Heart left ventricle (tissue), 16 donors: Measurements from ENCODE around the gene VAX1. TPM values are rescaled to one million over a fixed set of nuclear protein-coding genes. Genes with fewer than 3 reads are reported as not detected.

Experiments used
- ATAC-seq, 4 donors: fragments of 200-7000 bp; cut with Tn5 transposase; one replicate each; pipeline ENCODE4 v1.9.1; 2020 to 2022; ENCODE audit warnings: moderate library complexity in 4 of 4, mild to moderate bottlenecking in 3 of 4, moderate number of reproducible peaks in 1 of 4
- DNase-seq, 5 donors: peaks; one replicate each; pipeline ENCODE4 v3.0.0-alpha.2; 2020
- H3K27ac ChIP-seq, 12 donors: fragments of 200-600 bp; sonication (generic) in 4 of 12; one replicate each; pipeline versions ENCODE4 v1.5.0 to v1.8.0; 2016 to 2022; ENCODE audit warnings: mild to moderate bottlenecking in 2 of 12
- H3K27me3 ChIP-seq, 9 donors: fragments of 200-600 bp; sonication (generic) in 2 of 9; one replicate each; pipeline versions ENCODE4 v1.5.1 to v1.8.0; 2016 to 2022; ENCODE audit warnings: mild to moderate bottlenecking in 3 of 9
- H3K36me3 ChIP-seq, 9 donors: fragments of 200-600 bp; sonication (generic) in 2 of 9; one replicate each; pipeline versions ENCODE4 v1.5.0 to v1.8.0; 2018 to 2022; ENCODE audit warnings: mild to moderate bottlenecking in 2 of 9
- H3K4me1 ChIP-seq, 12 donors: fragments of 200-600 bp; sonication (generic) in 4 of 12; one replicate each; pipeline versions ENCODE4 v1.5.0 to v1.8.0; 2016 to 2022; ENCODE audit warnings: mild to moderate bottlenecking in 3 of 12
- H3K4me3 ChIP-seq, 12 donors: fragments of 200-600 bp; sonication (generic) in 4 of 12; one replicate each; pipeline versions ENCODE4 v1.5.0 to v1.8.0; 2017 to 2022; ENCODE audit warnings: mild to moderate bottlenecking in 9 of 12, moderate library complexity in 4 of 12
- H3K9me3 ChIP-seq, 12 donors: fragments of 200-600 bp; sonication (generic) in 4 of 12; one replicate each; pipeline versions ENCODE4 v1.5.0 to v1.8.0; 2016 to 2022; ENCODE audit warnings: mild to moderate bottlenecking in 1 of 12
- POLR2A ChIP-seq, 2 donors: fragments of 450-650 bp; IDR thresholded peaks; one replicate each; pipeline ENCODE4 v1.6.1; 2017; ENCODE audit warnings: antibody characterized with exemption in 2 of 2, mild to moderate bottlenecking in 2 of 2, moderate library complexity in 2 of 2
- WGBS, 4 donors: extraction: QIAGEN DNeasy Blood & Tissue Kit in 2 of 4; methylation state at CpG; one replicate each; pipeline versions ENCODE4 v1.1.5 to v1.1.7; 2013 to 2018; 5-methylcytosine and 5-hydroxymethylcytosine counted together
- intact Hi-C, 10 donors: fragments of 100-400 bp; cut with DNase I; formaldehyde crosslinking; loops; one replicate each; pipeline versions ENCODE4 v1.11.1 to v1.14.2; 2022
- polyA plus RNA-seq, 2 donors: library from polyadenylated mRNA; stranded (reverse); fragments of 200-250 nt; gene quantifications; one replicate each; pipeline ENCODE4 v1.2.3, GENCODE V29; 2013
- total RNA-seq, 9 donors: library from RNA; depleted of rRNA in 2 of 9; stranded (reverse); fragments of >200 nt in 2 of 9; fragmentation: NEBNext Ultra II Directional in 3 of 9; extraction: Animal tissue kit (Norgen Biotek cat#: 25700) in 3 of 9; gene quantifications; one replicate each; pipeline versions ENCODE4 v1.1.0 to v1.2.4, GENCODE V29; 2016 to 2023
- TF ChIP-seq, protein P1 (sequence below), 12 donors: fragments of 200-600 bp; sonication (generic) in 4 of 12; IDR thresholded peaks; one replicate each; pipeline versions ENCODE4 v1.5.0 to v1.8.0; 2018 to 2022; ENCODE audit warnings: antibody characterized with exemption in 12 of 12, mild to moderate bottlenecking in 5 of 12
- donor health status: ischemic (EF 13 %, LVEDD 7.1; RV severe dilation, severe dysfunction).
- donor health status: healthy with polysubstance abuse.
- donor health status: DM: no; HTN: yes; CAD: no.
- donor health status: DM: no; HTN: no; CAD: no.
- donor health status: ischemic (EF 25% LVEDD 6.9; RV normal size, moderate dysfunction).
- donor health status: ischemic (EF 25% LVEDD 5.7; RV mildly dilated, moderate dysfunction).
- donor health status: healthy.
- donor health status: DM: yes; HTN: yes; CAD: no.
- donor health status: ischemic (EF 35%, LVEDD 5.7; RV mildly dilated, moderate dysfunction).
- donor health status: nonischemic (EF 11% LVEDD 7.7; RV severe dilation, severe dysfunction).
- donor health status: DM: yes; HTN: yes; CAD: no.
- donor health status: PGD.
- donor health status: ischemic (EF 29% LVEDD 5.4; RV normal size, mild dysfunction).
- donor health status: nonischemic (EF 23%, LVEDD 6.1; RV moderate dilation, normal function).

The VAX1 gene
- total and polyA plus RNA-seq, 11 donors: not detected

- Histone ChIP-seq H3K27me3 (peaks cover 71 to 100% (median 98%) of the 10 kb centered on the region in 9 donors), H3K27ac (no peak overlapping the region), H3K4me1 (peaks cover 0 to 51% (median 25%) of the 10 kb centered on the region in 12 donors), H3K36me3 (no peaks in the 10 kb centered on the region), H3K4me3 (no peak overlapping the region), H3K9me3 (no peaks in the 10 kb centered on the region)
- TF ChIP-seq, protein P1, sequence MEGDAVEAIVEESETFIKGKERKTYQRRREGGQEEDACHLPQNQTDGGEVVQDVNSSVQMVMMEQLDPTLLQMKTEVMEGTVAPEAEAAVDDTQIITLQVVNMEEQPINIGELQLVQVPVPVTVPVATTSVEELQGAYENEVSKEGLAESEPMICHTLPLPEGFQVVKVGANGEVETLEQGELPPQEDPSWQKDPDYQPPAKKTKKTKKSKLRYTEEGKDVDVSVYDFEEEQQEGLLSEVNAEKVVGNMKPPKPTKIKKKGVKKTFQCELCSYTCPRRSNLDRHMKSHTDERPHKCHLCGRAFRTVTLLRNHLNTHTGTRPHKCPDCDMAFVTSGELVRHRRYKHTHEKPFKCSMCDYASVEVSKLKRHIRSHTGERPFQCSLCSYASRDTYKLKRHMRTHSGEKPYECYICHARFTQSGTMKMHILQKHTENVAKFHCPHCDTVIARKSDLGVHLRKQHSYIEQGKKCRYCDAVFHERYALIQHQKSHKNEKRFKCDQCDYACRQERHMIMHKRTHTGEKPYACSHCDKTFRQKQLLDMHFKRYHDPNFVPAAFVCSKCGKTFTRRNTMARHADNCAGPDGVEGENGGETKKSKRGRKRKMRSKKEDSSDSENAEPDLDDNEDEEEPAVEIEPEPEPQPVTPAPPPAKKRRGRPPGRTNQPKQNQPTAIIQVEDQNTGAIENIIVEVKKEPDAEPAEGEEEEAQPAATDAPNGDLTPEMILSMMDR (IDR thresholded peaks at IDR 0.05): no peak
- TF ChIP-seq POLR2A (IDR thresholded peaks at IDR 0.05): no peak
- intact Hi-C loops: loop anchor here in 5 of 10 donors (2.0 to 10.0 kb wide), 4 partner anchors 366 to 482 kb away; no protein-coding TSS in a partner anchor
- 7 to 10% (median 9%) methylated on average over 27 to 41 of the region's 41 CpGs for WGBS, 4 donors
- DNase-seq (no peak), ATAC-seq (no peak)
These were observed 28.6 kb upstream of the VAX1 start for GRCh38 chr10:117166418-117167345.

GRCh38 chr10:117165538-117166417 lies 27.7 kb upstream of the VAX1 start:
- H3K9me3 ChIP-seq: no peaks in the 10 kb centered on the region
- ATAC-seq (peak in 3 of 4 donors; percentile 57 to 80 (median 63)), DNase-seq (peak in 2 of 5 donors; percentile 44 to 65)
- H3K4me3 ChIP-seq: peak overlapping the region in 9 of 12 donors; percentile 3 to 45 (median 16)
- H3K27ac ChIP-seq: no peak overlapping the region
- H3K36me3 ChIP-seq: no peaks in the 10 kb centered on the region
- H3K4me1 ChIP-seq: peaks cover 0 to 51% (median 25%) of the 10 kb centered on the region in 12 donors
- 0 to 3% (median 2%) methylated on average over 26 to 51 of the region's 51 CpGs for WGBS, 4 donors
- H3K27me3 ChIP-seq: peaks cover 70 to 100% (median 98%) of the 10 kb centered on the region in 9 donors
- intact Hi-C loops: loop anchor here in 5 of 10 donors (2.0 to 10.0 kb wide), 4 partner anchors 365 to 481 kb away; no protein-coding TSS in a partner anchor
- TF ChIP-seq, protein P1 (IDR thresholded peaks at IDR 0.05): peak; percentile 33 to 54 (median 44)
- no peak for TF ChIP-seq POLR2A (IDR thresholded peaks at IDR 0.05)

- ATAC-seq (no peak), DNase-seq (no peak)
- no peak for TF ChIP-seq POLR2A (IDR thresholded peaks at IDR 0.05)
- TF ChIP-seq, protein P1 (IDR thresholded peaks at IDR 0.05): no peak
- intact Hi-C loops: loop anchor here in 1 of 10 donors (10.0 kb wide), 1 partner anchor 480 kb away; no protein-coding TSS in a partner anchor
- WGBS, 4 donors: 3 to 6% (median 4%) methylated on average over 30 to 32 of the region's 32 CpGs
- no peaks in the 10 kb centered on the region for H3K9me3 ChIP-seq
- no peak overlapping the region for H3K27ac ChIP-seq
- H3K27me3 ChIP-seq: peaks cover 63 to 100% (median 98%) of the 10 kb centered on the region in 9 donors
- peak overlapping the region in 11 of 12 donors; percentile 2 to 45 (median 12) for H3K4me3 ChIP-seq
- no peaks in the 10 kb centered on the region for H3K36me3 ChIP-seq
- peaks cover 0 to 51% (median 25%) of the 10 kb centered on the region in 12 donors for H3K4me1 ChIP-seq
These were observed 26.8 kb upstream of the VAX1 start for GRCh38 chr10:117164592-117165537.
